Testis (tissue), 3 donors: ENCODE data around the gene TCF7L1. TPM values are rescaled to one million over a fixed set of nuclear protein-coding genes. Genes with fewer than 3 reads are reported as not detected.

Experiments
- DNase-seq: peaks from one replicate; pipeline ENCODE4 v3.0.0-alpha.2; 2019
- H3K27ac ChIP-seq, 2 donors: fragments of 200-600 bp; sonication (generic); one replicate each; pipeline ENCODE4 v1.5.1; 2019
- H3K27me3 ChIP-seq: fragments of 200-600 bp; sonication (generic); one replicate; pipeline ENCODE4 v1.5.1; 2019
- H3K36me3 ChIP-seq: fragments of 200-600 bp; sonication (generic); one replicate; pipeline ENCODE4 v1.5.1; 2017; ENCODE audit warnings: low read depth; ENCODE audit errors: missing control alignments
- H3K4me1 ChIP-seq: fragments of 200-600 bp; sonication (generic); one replicate; pipeline ENCODE4 v1.5.1; 2019
- H3K4me3 ChIP-seq, 2 donors: fragments of 200-600 bp; sonication (generic); one replicate each; pipeline ENCODE4 v1.5.1; 2017 to 2019
- H3K9me3 ChIP-seq: fragments of 200-600 bp; sonication (generic); one replicate; pipeline ENCODE4 v1.5.1; 2017
- CTCF ChIP-seq, 3 experiments: fragments of 450-650 bp in 2 of 3; fragments of 200-600 bp in 1 of 3; sonication (generic) in 1 of 3; IDR thresholded peaks; one replicate each; pipeline ENCODE4 v1.5.1; 2016 to 2019; ENCODE audit warnings: antibody characterized with exemption in 3 of 3, mild to moderate bottlenecking in 2 of 3, moderate library complexity in 1 of 3
- POLR2A ChIP-seq: fragments of 450-650 bp; IDR thresholded peaks from one replicate; pipeline ENCODE4 v1.6.1; 2017; ENCODE audit warnings: antibody characterized with exemption, mild to moderate bottlenecking, moderate library complexity
- WGBS, 2 donors: methylation state at CpG; one replicate each; pipeline ENCODE4 v1.1.5; 2018; 5-methylcytosine and 5-hydroxymethylcytosine counted together
- intact Hi-C: fragments of 100-400 bp; cut with DNase I; formaldehyde crosslinking; loops from one replicate; pipeline ENCODE4 v1.15.1; 2023; ENCODE audit warnings: low total_unique reads
- polyA plus RNA-seq: library from polyadenylated mRNA; stranded (reverse); fragments of 350-450 nt; fragmentation: Illumina TruSeq; extraction: RNeasy Lipid Tissue Mini Kit (QIAGEN cat#74804); gene quantifications from one replicate; pipeline ENCODE4 v1.2.3, GENCODE V29; 2014; ENCODE audit warnings: low read depth, low replicate concordance; ENCODE audit not compliant: insufficient read depth
- total RNA-seq, 2 donors: library from RNA; depleted of rRNA; stranded (reverse); fragments of >200 nt; gene quantifications; one replicate each; pipeline ENCODE4 v1.2.3, GENCODE V29; 2016

The TCF7L1 gene
- total and polyA plus RNA-seq, 3 donors from 2014 or later: 6.7 to 11.9 (median 6.7) TPM

- no peak for DNase-seq
- intact Hi-C loops: no loop called here
- Histone ChIP-seq H3K27ac (no peak overlapping the region), H3K36me3 (no peaks in the 10 kb centered on the region), H3K27me3 (no peaks in the 10 kb centered on the region), H3K4me1 (peaks cover 14% of the 10 kb centered on the region), H3K9me3 (no peaks in the 10 kb centered on the region), H3K4me3 (no peak overlapping the region)
- TF ChIP-seq CTCF (IDR thresholded peaks at IDR 0.05): no peak
- TF ChIP-seq POLR2A: no peak
- WGBS, 2 donors: 93 to 95% methylated on average over 10 of the region's 10 CpGs
Observed at GRCh38 chr2:85167479-85167878, 34.3 kb downstream of the TCF7L1 start.

- Histone ChIP-seq H3K9me3 (no peaks in the 10 kb centered on the region), H3K27me3 (no peaks in the 10 kb centered on the region), H3K27ac (no peak overlapping the region), H3K4me3 (no peak overlapping the region), H3K4me1 (peaks cover 3% of the 10 kb centered on the region), H3K36me3 (no peaks in the 10 kb centered on the region)
- 88% methylated on average over 3 of the region's 3 CpGs for WGBS, 2 donors
- DNase-seq: no peak
- TF ChIP-seq POLR2A: no peak
- TF ChIP-seq CTCF (IDR thresholded peaks at IDR 0.05): no peak
- intact Hi-C loops: no loop called here
Observed at GRCh38 chr2:85168942-85169341, 35.8 kb downstream of the TCF7L1 start.

GRCh38 chr2:85169581-85169980, 36.4 kb downstream of the TCF7L1 start:
- Histone ChIP-seq H3K4me1 (peaks cover 3% of the 10 kb centered on the region), H3K36me3 (no peaks in the 10 kb centered on the region), H3K9me3 (no peaks in the 10 kb centered on the region), H3K4me3 (no peak overlapping the region), H3K27me3 (no peaks in the 10 kb centered on the region), H3K27ac (no peak overlapping the region)
- WGBS, 2 donors: 55 to 72% methylated on average over 3 of the region's 3 CpGs
- intact Hi-C loops: no loop called here
- TF ChIP-seq CTCF (IDR thresholded peaks at IDR 0.05): no peak
- TF ChIP-seq POLR2A: no peak
- no peak for DNase-seq

- Histone ChIP-seq H3K4me3 (no peak overlapping the region), H3K4me1 (no peaks in the 10 kb centered on the region), H3K9me3 (no peaks in the 10 kb centered on the region), H3K36me3 (no peaks in the 10 kb centered on the region), H3K27ac (no peak overlapping the region), H3K27me3 (no peaks in the 10 kb centered on the region)
- WGBS, 2 donors: 81 to 89% methylated on average over 6 of the region's 6 CpGs
- DNase-seq: no peak
- intact Hi-C loops: no loop called here
- TF ChIP-seq CTCF (IDR thresholded peaks at IDR 0.05) (no peak), POLR2A (no peak)
Observed at GRCh38 chr2:85170938-85171475, 37.8 kb downstream of the TCF7L1 start.

- WGBS, 2 donors: 89% methylated on average over 10 of the region's 10 CpGs
- H3K27ac ChIP-seq: no peak overlapping the region
- TF ChIP-seq CTCF (IDR thresholded peaks at IDR 0.05) (no peak), POLR2A (no peak)
- H3K4me1 ChIP-seq: no peaks in the 10 kb centered on the region
- no peaks in the 10 kb centered on the region for H3K9me3 ChIP-seq
- no peaks in the 10 kb centered on the region for H3K27me3 ChIP-seq
- H3K36me3 ChIP-seq: no peaks in the 10 kb centered on the region
- DNase-seq: no peak
- intact Hi-C loops: no loop called here
- H3K4me3 ChIP-seq: no peak overlapping the region
Observed at GRCh38 chr2:85171916-85172315, 38.7 kb downstream of the TCF7L1 start.
